GM12878 (cell line): Measurements from ENCODE around the gene PKP3.

Source experiments
- BHLHE40 ChIP-seq, 2 experiments: fragments of 450-650 bp in 1 of 2; IDR thresholded peaks; 2 replicates each; pipeline ENCODE4 v1.6.1; 2011 to 2017; ENCODE audit warnings: low read depth in 2 of 2, borderline replicate concordance in 1 of 2, improper control_type of control experiment in 1 of 2, low read length in 1 of 2, mild to moderate bottlenecking in 1 of 2
- BRCA1 ChIP-seq: IDR thresholded peaks from 2 replicates; pipeline ENCODE4 v1.6.1; 2011; ENCODE audit warnings: low read depth, low read length, improper control_type of control experiment
- CREB1 ChIP-seq: IDR thresholded peaks from 2 replicates; pipeline ENCODE4 v1.6.1; 2012; ENCODE audit warnings: low read depth, mild to moderate bottlenecking, inconsistent platforms
- EP300 ChIP-seq, 2 experiments: fragments of 150-350 bp in 1 of 2; IDR thresholded peaks; 2 replicates each; pipeline ENCODE4 v1.6.1; 2011 to 2012; ENCODE audit warnings: low read depth in 2 of 2, low read length in 2 of 2, borderline replicate concordance in 1 of 2, improper control_type of control experiment in 1 of 2, inconsistent platforms in 1 of 2; ENCODE audit not compliant: control insufficient read depth in 1 of 2
- EZH2 ChIP-seq: IDR thresholded peaks from 2 replicates; pipeline ENCODE4 v1.6.1; 2012; ENCODE audit warnings: low read depth, mild to moderate bottlenecking, control low read depth, inconsistent platforms, low read length, borderline replicate concordance; ENCODE audit not compliant: control insufficient read depth
- POLR2A ChIP-seq: IDR thresholded peaks from 2 replicates; pipeline ENCODE4 v1.6.1; 2011; ENCODE audit warnings: low read depth, mild to moderate bottlenecking, low read length
- RFX5 ChIP-seq: IDR thresholded peaks from 2 replicates; pipeline ENCODE4 v1.6.1; 2011; ENCODE audit warnings: low read depth, low read length, improper control_type of control experiment
- STAT1 ChIP-seq: fragments of 450-650 bp; conservative IDR thresholded peaks from 2 replicates; pipeline ENCODE4 v1.6.1; 2014; ENCODE audit warnings: antibody characterized with exemption, mild to moderate bottlenecking
- YY1 ChIP-seq: IDR thresholded peaks from 2 replicates; pipeline ENCODE4 v1.6.1; 2011; ENCODE audit warnings: low read depth, mild to moderate bottlenecking, low read length
- ZZZ3 ChIP-seq: IDR thresholded peaks from 2 replicates; pipeline ENCODE4 v1.6.1; 2011; ENCODE audit warnings: low read depth; ENCODE audit not compliant: control insufficient read depth, insufficient read length
- TF ChIP-seq, protein P1 (sequence below): IDR thresholded peaks from 2 replicates; pipeline ENCODE4 v1.6.1; 2012; ENCODE audit warnings: low read depth, low read length, improper control_type of control experiment
- TF ChIP-seq, protein P2 (sequence below): fragments of 450-650 bp; IDR thresholded peaks from 2 replicates; pipeline ENCODE4 v1.6.1; 2018; ENCODE audit warnings: borderline replicate concordance, mild to moderate bottlenecking; ENCODE audit not compliant: partially characterized antibody
- TF ChIP-seq, protein P3 (sequence below), 3 experiments: IDR thresholded peaks in 2 of 3; conservative IDR thresholded peaks in 1 of 3; 2 replicates each; pipeline ENCODE4 v1.5.1; 2011; ENCODE audit warnings: low read depth in 3 of 3, low read length in 3 of 3, mild to moderate bottlenecking in 3 of 3, control low read depth in 2 of 3, moderate library complexity in 2 of 3, inconsistent platforms in 1 of 3, mixed read lengths in 1 of 3; ENCODE audit not compliant: control insufficient read depth in 2 of 3, insufficient read depth in 1 of 3; ENCODE audit errors: extremely low read depth in 1 of 3
- TF ChIP-seq, protein P4 (sequence below): IDR thresholded peaks from 2 replicates; pipeline ENCODE4 v1.6.1; 2012; ENCODE audit warnings: low read depth, low read length, improper control_type of control experiment

DNA sequence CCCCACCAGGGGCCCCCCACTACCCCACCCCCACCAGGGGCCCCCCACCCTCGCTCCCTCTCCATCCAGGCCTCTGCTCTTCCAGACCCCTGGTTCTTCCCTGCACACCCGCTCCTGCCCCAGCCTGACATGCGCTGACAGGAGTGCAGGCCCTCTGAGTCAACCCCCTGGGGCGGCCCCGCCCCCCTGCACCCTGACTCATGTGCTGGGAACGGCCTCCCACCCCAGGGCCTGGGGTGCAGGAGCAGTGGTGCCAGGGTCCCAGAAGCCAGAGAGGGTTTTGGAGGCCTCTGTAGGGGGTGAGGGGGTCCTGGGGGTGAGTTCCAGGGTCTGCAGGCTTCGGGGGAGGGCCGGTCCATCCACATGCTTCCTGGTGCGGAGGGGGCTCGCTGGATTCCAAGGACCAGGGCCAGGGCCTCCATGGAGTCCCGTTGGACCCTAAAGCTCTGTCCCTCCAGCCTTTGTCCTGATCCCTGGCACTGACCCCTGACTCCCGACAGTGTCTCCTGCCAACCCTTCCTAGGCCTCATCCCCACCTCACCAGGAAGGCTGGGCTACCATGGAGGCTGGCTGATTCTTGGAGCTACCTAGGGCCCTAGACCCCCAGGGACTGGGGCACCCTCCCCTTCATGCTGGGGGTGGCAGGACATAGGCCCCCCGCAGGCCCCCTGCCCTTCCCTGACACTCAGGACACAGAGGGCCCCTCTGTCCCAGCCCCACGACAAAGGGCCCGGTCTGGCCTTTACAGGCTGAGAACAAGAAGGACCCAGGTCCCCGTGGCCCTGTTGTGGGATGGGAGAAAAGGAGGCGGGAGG, 583 bp upstream of the PKP3 start:
- no peak for TF ChIP-seq YY1
- no peak for TF ChIP-seq POLR2A
- TF ChIP-seq, protein P1, sequence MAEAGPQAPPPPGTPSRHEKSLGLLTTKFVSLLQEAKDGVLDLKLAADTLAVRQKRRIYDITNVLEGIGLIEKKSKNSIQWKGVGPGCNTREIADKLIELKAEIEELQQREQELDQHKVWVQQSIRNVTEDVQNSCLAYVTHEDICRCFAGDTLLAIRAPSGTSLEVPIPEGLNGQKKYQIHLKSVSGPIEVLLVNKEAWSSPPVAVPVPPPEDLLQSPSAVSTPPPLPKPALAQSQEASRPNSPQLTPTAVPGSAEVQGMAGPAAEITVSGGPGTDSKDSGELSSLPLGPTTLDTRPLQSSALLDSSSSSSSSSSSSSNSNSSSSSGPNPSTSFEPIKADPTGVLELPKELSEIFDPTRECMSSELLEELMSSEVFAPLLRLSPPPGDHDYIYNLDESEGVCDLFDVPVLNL = no peak
- no peak for TF ChIP-seq BHLHE40 (IDR thresholded peaks at IDR 0.05; ENCODE audit: borderline replicate concordance in 1 of 2, low read depth in 2 of 2, low read length in 1 of 2)
- TF ChIP-seq BRCA1 = no peak
- no peak for TF ChIP-seq STAT1
- no peak for TF ChIP-seq EP300 (IDR thresholded peaks at IDR 0.05; ENCODE audit: borderline replicate concordance in 1 of 2, control insufficient read depth in 1 of 2, low read depth in 2 of 2, low read length in 2 of 2)
- no peak for TF ChIP-seq RFX5
- TF ChIP-seq ZZZ3 = no peak
- TF ChIP-seq, protein P2, sequence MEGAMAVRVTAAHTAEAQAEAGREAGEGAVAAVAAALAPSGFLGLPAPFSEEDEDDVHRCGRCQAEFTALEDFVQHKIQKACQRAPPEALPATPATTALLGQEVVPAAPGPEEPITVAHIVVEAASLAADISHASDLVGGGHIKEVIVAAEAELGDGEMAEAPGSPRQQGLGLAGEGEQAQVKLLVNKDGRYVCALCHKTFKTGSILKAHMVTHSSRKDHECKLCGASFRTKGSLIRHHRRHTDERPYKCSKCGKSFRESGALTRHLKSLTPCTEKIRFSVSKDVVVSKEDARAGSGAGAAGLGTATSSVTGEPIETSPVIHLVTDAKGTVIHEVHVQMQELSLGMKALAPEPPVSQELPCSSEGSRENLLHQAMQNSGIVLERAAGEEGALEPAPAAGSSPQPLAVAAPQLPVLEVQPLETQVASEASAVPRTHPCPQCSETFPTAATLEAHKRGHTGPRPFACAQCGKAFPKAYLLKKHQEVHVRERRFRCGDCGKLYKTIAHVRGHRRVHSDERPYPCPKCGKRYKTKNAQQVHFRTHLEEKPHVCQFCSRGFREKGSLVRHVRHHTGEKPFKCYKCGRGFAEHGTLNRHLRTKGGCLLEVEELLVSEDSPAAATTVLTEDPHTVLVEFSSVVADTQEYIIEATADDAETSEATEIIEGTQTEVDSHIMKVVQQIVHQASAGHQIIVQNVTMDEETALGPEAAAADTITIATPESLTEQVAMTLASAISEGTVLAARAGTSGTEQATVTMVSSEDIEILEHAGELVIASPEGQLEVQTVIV = no peak
- TF ChIP-seq, protein P3, sequence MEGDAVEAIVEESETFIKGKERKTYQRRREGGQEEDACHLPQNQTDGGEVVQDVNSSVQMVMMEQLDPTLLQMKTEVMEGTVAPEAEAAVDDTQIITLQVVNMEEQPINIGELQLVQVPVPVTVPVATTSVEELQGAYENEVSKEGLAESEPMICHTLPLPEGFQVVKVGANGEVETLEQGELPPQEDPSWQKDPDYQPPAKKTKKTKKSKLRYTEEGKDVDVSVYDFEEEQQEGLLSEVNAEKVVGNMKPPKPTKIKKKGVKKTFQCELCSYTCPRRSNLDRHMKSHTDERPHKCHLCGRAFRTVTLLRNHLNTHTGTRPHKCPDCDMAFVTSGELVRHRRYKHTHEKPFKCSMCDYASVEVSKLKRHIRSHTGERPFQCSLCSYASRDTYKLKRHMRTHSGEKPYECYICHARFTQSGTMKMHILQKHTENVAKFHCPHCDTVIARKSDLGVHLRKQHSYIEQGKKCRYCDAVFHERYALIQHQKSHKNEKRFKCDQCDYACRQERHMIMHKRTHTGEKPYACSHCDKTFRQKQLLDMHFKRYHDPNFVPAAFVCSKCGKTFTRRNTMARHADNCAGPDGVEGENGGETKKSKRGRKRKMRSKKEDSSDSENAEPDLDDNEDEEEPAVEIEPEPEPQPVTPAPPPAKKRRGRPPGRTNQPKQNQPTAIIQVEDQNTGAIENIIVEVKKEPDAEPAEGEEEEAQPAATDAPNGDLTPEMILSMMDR (IDR thresholded peaks at IDR 0.05 in 2 of 3, conservative IDR thresholded peaks at IDR 0.05 in 1 of 3; ENCODE audit: control insufficient read depth in 2 of 3, extremely low read depth in 1 of 3, insufficient read depth in 1 of 3, low read depth in 3 of 3, low read length in 3 of 3) = no peak
- TF ChIP-seq CREB1 = no peak
- TF ChIP-seq, protein P4, sequence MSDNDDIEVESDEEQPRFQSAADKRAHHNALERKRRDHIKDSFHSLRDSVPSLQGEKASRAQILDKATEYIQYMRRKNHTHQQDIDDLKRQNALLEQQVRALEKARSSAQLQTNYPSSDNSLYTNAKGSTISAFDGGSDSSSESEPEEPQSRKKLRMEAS = no peak
- TF ChIP-seq EZH2 = no peak
